Stimulated activated CD8-positive, alpha-beta memory T cell treated with anti-CD3 and anti-CD28 coated beads, Interleukin-4, amount 100 ng/mL, for 24 hours (primary cell): ENCODE measurements around the gene FAM114A1.
"Not testable (repeated sequence)": the region's sequence is repeated elsewhere in the genome, so short reads cannot be mapped to it uniquely, and the experiment has no call there.

ENCODE experiments used
- DNase-seq: peaks from one replicate; pipeline ENCODE4 v3.0.0-alpha.2; 2020; ENCODE audit warnings: low read depth

The FAM114A1 gene

GRCh38 chr4:38967260-38968095 lies 99.9 kb downstream of the FAM114A1 start:
- no peak for DNase-seq

GRCh38 chr4:38968668-38969067 lies 101.1 kb downstream of the FAM114A1 start:
- no peak for DNase-seq

- no peak for DNase-seq
Measured at GRCh38 chr4:38976308-38976707, 108.7 kb downstream of the FAM114A1 start.

GRCh38 chr4:38979081-38979480 lies 111.5 kb downstream of the FAM114A1 start:
- no peak for DNase-seq

GRCh38 chr4:38979511-38980230 lies 112.1 kb downstream of the FAM114A1 start:
- no peak for DNase-seq

GRCh38 chr4:38980903-38981676 lies 113.5 kb downstream of the FAM114A1 start:
- DNase-seq = no peak

- DNase-seq = no peak
Measured at GRCh38 chr4:38982361-38983095, 114.9 kb downstream of the FAM114A1 start.

GRCh38 chr4:38983291-38983690 lies 115.7 kb downstream of the FAM114A1 start:
- no peak for DNase-seq

- DNase-seq = no peak
Measured at GRCh38 chr4:38983787-38984598, 116.4 kb downstream of the FAM114A1 start.

GRCh38 chr4:38985410-38986100 lies 117.9 kb downstream of the FAM114A1 start:
- no peak for DNase-seq

GRCh38 chr4:38987491-38987890 lies 119.9 kb downstream of the FAM114A1 start:
- no peak for DNase-seq

- not testable (repeated sequence) for DNase-seq
Measured at GRCh38 chr4:38988353-38988752, 120.7 kb downstream of the FAM114A1 start.

- DNase-seq = no peak
Measured at GRCh38 chr4:38989487-38989886, 121.9 kb downstream of the FAM114A1 start.

- no peak for DNase-seq
Measured at GRCh38 chr4:38990241-38990640, 122.6 kb downstream of the FAM114A1 start.

GRCh38 chr4:38993683-38994082 lies 126.1 kb downstream of the FAM114A1 start:
- DNase-seq = no peak

GRCh38 chr4:38994135-38994534 lies 126.5 kb downstream of the FAM114A1 start:
- DNase-seq = no peak
